ENCODE measurements around the gene LIN37.

DNA sequence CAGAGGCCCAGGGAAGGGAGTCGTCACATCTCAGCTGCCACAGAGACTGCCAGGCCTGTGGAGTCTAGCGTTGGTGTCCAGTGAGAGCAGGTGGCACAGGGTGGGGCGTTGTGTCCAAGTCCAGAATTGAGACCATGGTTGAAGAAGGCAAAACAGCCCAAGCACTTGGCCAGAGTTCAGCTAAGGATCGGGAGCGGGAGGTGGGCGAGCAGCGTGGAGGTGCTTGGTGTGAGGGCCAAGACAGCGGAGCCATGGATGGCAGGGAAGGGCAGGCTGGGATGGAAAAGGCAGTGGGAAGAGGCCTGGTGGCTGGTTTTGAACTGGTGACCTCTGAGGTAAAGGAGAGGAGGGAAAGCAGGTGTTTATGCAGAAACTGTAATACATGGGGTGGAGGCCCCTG is 14.1 kb upstream of the LIN37 start:
- TF ChIP-seq POLR2A (IDR thresholded peaks at IDR 0.05) (no peak), CTCF (IDR thresholded peaks at IDR 0.05) (no peak)

Measured in adrenal gland (tissue), 5 donors.